Measurements from ENCODE around the gene SLC39A12. TPM values are rescaled to one million over a fixed set of nuclear protein-coding genes. Genes with fewer than 3 reads are reported as not detected.

The SLC39A12 gene
- total and polyA plus RNA-seq, 2 of the 4 experiments (the other 2 are of a cell fraction): not detected

DNA sequence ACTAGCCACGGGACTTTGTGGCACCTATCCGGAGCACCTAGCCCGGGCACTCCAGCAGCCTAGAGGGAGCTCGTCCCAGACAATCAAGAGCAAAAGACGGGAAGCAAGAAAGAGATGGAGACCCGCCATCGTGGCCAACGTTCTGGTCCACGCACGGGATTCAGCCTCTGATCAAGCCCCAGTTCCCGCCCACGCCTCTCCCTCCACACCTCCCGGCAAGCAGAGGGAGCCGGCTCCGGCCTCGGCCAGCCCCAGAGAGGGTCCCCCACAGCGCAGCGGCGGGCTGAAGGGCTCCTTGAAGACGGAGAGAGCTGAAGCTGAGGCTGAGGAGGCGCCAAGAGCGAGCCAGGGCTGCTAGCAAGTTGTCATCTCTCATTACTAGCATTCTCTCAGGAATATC is 992 bp upstream of the SLC39A12 start:
- CTCF ChIA-PET: no interaction called here
- H3K27ac ChIP-seq (ENCODE audit: insufficient read depth, low read length): no peak overlapping the region
- no peak overlapping the region for H3K14ac ChIP-seq (replicated peaks; ENCODE audit: low read depth, low read length)
- H3K4me3 ChIP-seq (ENCODE audit: insufficient read depth, low read depth, low read length): no peak overlapping the region
- H4K8ac ChIP-seq (ENCODE audit: low read depth in 2 of 2, low read length in 2 of 2): no peak overlapping the region
- H2AFZ ChIP-seq (replicated peaks; ENCODE audit: low read length, poor library complexity): no peak overlapping the region
- no peak overlapping the region for H3K18ac ChIP-seq (ENCODE audit: low read depth, low read length)
- intact Hi-C loops (cut with micrococcal nuclease) (no loop called here), in situ Hi-C loops (cut with MboI; ENCODE audit: low sequenced_read_pairs) (no loop called here), dilution Hi-C loops (cut with HindIII; ENCODE audit: low sequenced_read_pairs, unreplicated experiment) (no loop called here)
- H3K9me3 ChIP-seq (ENCODE audit: control insufficient read depth, insufficient read depth, low read length): no peaks in the 10 kb centered on the region
- H3K36me3 ChIP-seq (ENCODE audit: control insufficient read depth, insufficient read depth, low read length): no peaks in the 10 kb centered on the region
- DNase-seq (no peak), ATAC-seq (ENCODE audit: low read depth) (no peak)
- H3K23ac ChIP-seq (ENCODE audit: low read depth, low read length): no peak overlapping the region
- 0 out of 2 replicates have a peak, but pooled peaks cover 2% of the 10 kb centered on the region for H3K27me3 ChIP-seq (ENCODE audit: control insufficient read depth, insufficient read depth, low read length)
- H2BK120ac ChIP-seq (ENCODE audit: low read depth, low read length): no peak overlapping the region
- TF ChIP-seq SMC3 (IDR thresholded peaks at IDR 0.05; ENCODE audit: low read depth, low read length) (no peak), MAZ (IDR thresholded peaks at IDR 0.05; ENCODE audit: borderline replicate concordance, low read depth, low read length) (no peak), POLR2A (IDR thresholded peaks at IDR 0.05; ENCODE audit: low read depth, low read length) (no peak), RAD21 (IDR thresholded peaks at IDR 0.05; ENCODE audit: low read length) (no peak), ELK1 (IDR thresholded peaks at IDR 0.05; ENCODE audit: borderline replicate concordance, low read depth, low read length) (no peak), CTCF (conservative IDR thresholded peaks at IDR 0.05; ENCODE audit: low read depth, low read length) (no peak), MAFK (IDR thresholded peaks at IDR 0.05; ENCODE audit: low read depth, low read length) (no peak), RCOR1 (IDR thresholded peaks at IDR 0.05; ENCODE audit: insufficient replicate concordance, low read length) (no peak), CHD1 (IDR thresholded peaks at IDR 0.05; ENCODE audit: low read depth, low read length) (no peak), MXI1 (IDR thresholded peaks at IDR 0.05; ENCODE audit: borderline replicate concordance, low read depth, low read length) (no peak), NFE2L2 (IDR thresholded peaks at IDR 0.05; ENCODE audit: low read depth, low read length) (no peak), CEBPB (IDR thresholded peaks at IDR 0.05; ENCODE audit: low read depth, low read length) (no peak), FOS (IDR thresholded peaks at IDR 0.05; ENCODE audit: low read depth, low read length) (no peak), RFX5 (IDR thresholded peaks at IDR 0.05; ENCODE audit: low read depth, low read length) (no peak), USF2 (IDR thresholded peaks at IDR 0.05; ENCODE audit: low read depth, low read length) (no peak), BHLHE40 (IDR thresholded peaks at IDR 0.05; ENCODE audit: low read depth, low read length) (no peak)
- POLR2A ChIA-PET (ENCODE audit: unreplicated experiment): no interaction called here
- H2BK5ac ChIP-seq (ENCODE audit: low read depth, low read length, poor library complexity, severe bottlenecking): no peak overlapping the region
- no peaks in the 10 kb centered on the region for H3K9me1 ChIP-seq (ENCODE audit: insufficient read depth, low read length)
- 93% methylated on average over 9 of the region's 22 CpGs; no CpG with 5 or more reads in 1 of the 2 experiments for WGBS, 2 experiments (ENCODE audit: extremely low coverage in 2 of 2, insufficient read length in 1 of 2)
- BruUV-seq (replicated peaks): no TSS peak
- H3K4me1 ChIP-seq (ENCODE audit: control insufficient read depth, insufficient read depth, low read length): no peaks in the 10 kb centered on the region
- H2AK9ac ChIP-seq (replicated peaks; ENCODE audit: low read depth, low read length, poor library complexity): no peak overlapping the region
- no peak overlapping the region for H3K4me2 ChIP-seq (ENCODE audit: low read depth, low read length)
- no peak overlapping the region for H3K4ac ChIP-seq (ENCODE audit: low read depth, low read length)
- H4K20me1 ChIP-seq (ENCODE audit: insufficient read depth, low read length): no peaks in the 10 kb centered on the region
- no peak overlapping the region for H4K91ac ChIP-seq (ENCODE audit: insufficient read depth, low read depth, low read length)
- no peak overlapping the region for H4K5ac ChIP-seq (ENCODE audit: low read depth, low read length)
- H2BK20ac ChIP-seq (ENCODE audit: low read depth, low read length): no peak overlapping the region
- H2BK15ac ChIP-seq (ENCODE audit: low read depth, low read length): no peak overlapping the region
- H2AK5ac ChIP-seq (ENCODE audit: low read depth, low read length): no peak overlapping the region
- H3K56ac ChIP-seq (ENCODE audit: extremely low read depth, insufficient read depth, low read length): no peak overlapping the region; the same call in 1 of the 2 replicates
- no peak overlapping the region for H3K9ac ChIP-seq (ENCODE audit: low read depth, low read length)
- no peaks in the 10 kb centered on the region for H3K79me1 ChIP-seq (ENCODE audit: low read depth in 1 of 2, low read length in 2 of 2)
